Neural progenitor cell (in vitro differentiated cells): ENCODE data around the gene UBAP1L. TPM values are rescaled to one million over a fixed set of nuclear protein-coding genes. Genes with fewer than 3 reads are reported as not detected.
"Not testable (repeated sequence)": the region's sequence is repeated elsewhere in the genome, so short reads cannot be mapped to it uniquely, and the experiment has no call there.

Experiments used
- DNase-seq: peaks from one replicate; pipeline ENCODE4 v3.0.0-alpha.2; 2016; ENCODE audit warnings: low spot score
- H2AFZ ChIP-seq: fragments of 200-600 bp; sonication (generic); replicated peaks from 2 replicates; pipeline ENCODE4 v1.6.1; 2016; ENCODE audit warnings: antibody characterized with exemption
- H3F3A ChIP-seq: fragments of 200-600 bp; sonication (generic); 2 replicates; pipeline ENCODE4 v1.6.1; 2016; ENCODE audit warnings: antibody characterized with exemption, low read depth
- H3K27ac ChIP-seq: fragments of 200-600 bp; sonication (generic); 2 replicates; pipeline ENCODE4 v1.5.1; 2016; ENCODE audit warnings: mild to moderate bottlenecking
- H3K27me3 ChIP-seq: fragments of 200-600 bp; sonication (generic); 2 replicates; pipeline ENCODE4 v1.6.1; 2016; ENCODE audit warnings: mild to moderate bottlenecking, moderate library complexity
- H3K36me3 ChIP-seq: fragments of 200-600 bp; sonication (generic); 2 replicates; pipeline ENCODE4 v1.5.1; 2016
- H3K4me1 ChIP-seq: fragments of 200-600 bp; sonication (generic); 2 replicates; pipeline ENCODE4 v1.6.1; 2016; ENCODE audit warnings: mixed run types
- H3K4me2 ChIP-seq: fragments of 200-600 bp; sonication (generic); 2 replicates; pipeline ENCODE4 v1.6.1; 2016
- H3K4me3 ChIP-seq: fragments of 200-600 bp; sonication (generic); 2 replicates; pipeline ENCODE4 v1.5.1; 2016
- H3K79me2 ChIP-seq: fragments of 200-600 bp; sonication (generic); 2 replicates; pipeline ENCODE4 v1.6.1; 2016; ENCODE audit warnings: low read depth
- H3K9ac ChIP-seq: fragments of 200-600 bp; sonication (generic); 2 replicates; pipeline ENCODE4 v1.6.1; 2016
- H3K9me3 ChIP-seq: fragments of 200-600 bp; sonication (generic); 2 replicates; pipeline ENCODE4 v1.5.1; 2016; ENCODE audit warnings: low read depth
- H4K20me1 ChIP-seq: fragments of 200-600 bp; sonication (generic); 2 replicates; pipeline ENCODE4 v1.6.1; 2016; ENCODE audit warnings: low read depth
- H3K27ac Mint-ChIP-seq: 3 replicates; pipeline ENCODE4 v1.8.0; 2021; ENCODE audit warnings: mixed read lengths
- H3K27me3 Mint-ChIP-seq: 2 replicates; pipeline ENCODE4 v1.8.0; 2022; ENCODE audit warnings: low read depth, mild to moderate bottlenecking, inconsistent platforms, moderate library complexity, mixed read lengths; ENCODE audit not compliant: insufficient read depth
- H3K36me3 Mint-ChIP-seq: 3 replicates; pipeline ENCODE4 v1.8.0; 2021; ENCODE audit warnings: mixed read lengths
- H3K4me1 Mint-ChIP-seq: 3 replicates; pipeline ENCODE4 v1.8.0; 2021; ENCODE audit warnings: mixed read lengths
- H3K4me3 Mint-ChIP-seq: 3 replicates; pipeline ENCODE4 v1.8.0; 2021; ENCODE audit warnings: mild to moderate bottlenecking, moderate library complexity, mixed read lengths
- H3K9me3 Mint-ChIP-seq: 3 replicates; pipeline ENCODE4 v1.8.0; 2020; ENCODE audit warnings: mixed read lengths
- CTCF ChIP-seq: fragments of 200-600 bp; sonication (generic); IDR thresholded peaks from 2 replicates; pipeline ENCODE4 v1.5.1; 2017; ENCODE audit warnings: antibody characterized with exemption, mild to moderate bottlenecking
- EZH2 ChIP-seq: fragments of 200-600 bp; sonication (generic); IDR thresholded peaks from 2 replicates; pipeline ENCODE4 v1.6.1; 2017; ENCODE audit warnings: antibody characterized with exemption, mild to moderate bottlenecking, moderate library complexity
- EZH2phosphoT487 ChIP-seq: fragments of 200-600 bp; sonication (generic); IDR thresholded peaks from 2 replicates; pipeline ENCODE4 v1.6.1; 2017; ENCODE audit warnings: antibody characterized with exemption
- total RNA-seq: library from RNA; depleted of rRNA; stranded (reverse); fragments of >200 nt; gene quantifications from 2 replicates; pipeline ENCODE4 v1.2.3, GENCODE V29; 2015; ENCODE audit warnings: low replicate concordance

UBAP1L gene
- total RNA-seq, 1 donor from 2014 or later, result 0.39 TPM

- peaks cover 67% of the 10 kb centered on the region for H3K27me3 ChIP-seq
- H3K36me3 ChIP-seq, result no peaks in the 10 kb centered on the region
- Mint-ChIP-seq H3K27ac (peak overlapping the region; percentile 33), H3K36me3 (peaks cover 1% of the 10 kb centered on the region), H3K27me3 (peaks cover 19% of the 10 kb centered on the region), H3K4me3 (no peak overlapping the region), H3K9me3 (peaks cover 2% of the 10 kb centered on the region), H3K4me1 (peaks cover 26% of the 10 kb centered on the region)
- no peak overlapping the region for H3K4me3 ChIP-seq
- H3K9me3 ChIP-seq, result no peaks in the 10 kb centered on the region
- no peak overlapping the region for H3K9ac ChIP-seq
- H3K79me2 ChIP-seq, result no peaks in the 10 kb centered on the region
- peaks cover 23% of the 10 kb centered on the region for H3K4me1 ChIP-seq
- no peak for TF ChIP-seq EZH2
- peak; percentile 58 for TF ChIP-seq CTCF
- H4K20me1 ChIP-seq, result peaks cover 17% of the 10 kb centered on the region
- peaks cover 26% of the 10 kb centered on the region for H3F3A ChIP-seq
- DNase-seq, result peak; percentile 77
- no peak overlapping the region for H2AFZ ChIP-seq
- no peak overlapping the region for H3K27ac ChIP-seq
- no peak overlapping the region for H3K4me2 ChIP-seq
Measured at GRCh38 chr15:65077981-65078352, 37.0 kb downstream of the UBAP1L start.

- Histone ChIP-seq H4K20me1 (peaks cover 12% of the 10 kb centered on the region), H3K27ac (no peak overlapping the region), H3K27me3 (peaks cover 62% of the 10 kb centered on the region), H3K9ac (no peak overlapping the region), H3K4me1 (peaks cover 18% of the 10 kb centered on the region), H3K4me3 (no peak overlapping the region), H3K36me3 (no peaks in the 10 kb centered on the region), H3F3A (peaks cover 20% of the 10 kb centered on the region), H3K4me2 (no peak overlapping the region), H2AFZ (no peak overlapping the region), H3K79me2 (no peaks in the 10 kb centered on the region), H3K9me3 (no peaks in the 10 kb centered on the region)
- Mint-ChIP-seq H3K36me3 (peaks cover 1% of the 10 kb centered on the region), H3K27ac (no peak overlapping the region), H3K27me3 (peaks cover 18% of the 10 kb centered on the region), H3K9me3 (peaks cover 2% of the 10 kb centered on the region), H3K4me3 (no peak overlapping the region), H3K4me1 (peaks cover 21% of the 10 kb centered on the region)
- TF ChIP-seq EZH2phosphoT487 (no peak), CTCF (no peak), EZH2 (no peak)
- DNase-seq, result no peak
Measured at GRCh38 chr15:65077291-65077980, 37.6 kb downstream of the UBAP1L start.

- Mint-ChIP-seq H3K4me1 (peaks cover 17% of the 10 kb centered on the region), H3K27ac (peak within 1 kb of the TSS; percentile 33), H3K9me3 (peaks cover 2% of the 10 kb centered on the region), H3K4me3 (no peak within 1 kb of the TSS), H3K36me3 (peaks cover 1% of the 10 kb centered on the region), H3K27me3 (peaks cover 11% of the 10 kb centered on the region)
- no peak for DNase-seq
- no peak within 1 kb of the TSS for H3K27ac ChIP-seq
- TF ChIP-seq EZH2phosphoT487 (no peak), EZH2 (no peak), CTCF (no peak)
- H3K36me3 ChIP-seq, result no peaks in the 10 kb centered on the region
- no peak within 1 kb of the TSS for H3K4me3 ChIP-seq
- H3F3A ChIP-seq, result peaks cover 13% of the 10 kb centered on the region
- H3K4me2 ChIP-seq, result no peak within 1 kb of the TSS
- no peaks in the 10 kb centered on the region for H3K79me2 ChIP-seq
- peaks cover 4% of the 10 kb centered on the region for H4K20me1 ChIP-seq
- H3K9me3 ChIP-seq, result no peaks in the 10 kb centered on the region
- no peak within 1 kb of the TSS for H2AFZ ChIP-seq
- peaks cover 10% of the 10 kb centered on the region for H3K4me1 ChIP-seq
- H3K9ac ChIP-seq, result no peak within 1 kb of the TSS
- peaks cover 54% of the 10 kb centered on the region for H3K27me3 ChIP-seq
Measured at GRCh38 chr15:65076486-65077290, 38.3 kb downstream of the UBAP1L start, which contains the start of gene KBTBD13. Gene KBTBD13, plus strand, starts transcription at chr15:65076746. Its CDS starts 70 bp downstream, at chr15:65076816.

- not testable (repeated sequence) for H4K20me1 ChIP-seq, H3K27ac ChIP-seq, H3K79me2 ChIP-seq, H3K4me3 Mint-ChIP-seq, H3K36me3 ChIP-seq, H3K9me3 Mint-ChIP-seq, H3K9ac ChIP-seq, H3K9me3 ChIP-seq, H3K4me3 ChIP-seq, H3F3A ChIP-seq, H3K36me3 Mint-ChIP-seq, H3K27me3 Mint-ChIP-seq, H2AFZ ChIP-seq, DNase-seq, H3K4me1 ChIP-seq, H3K4me2 ChIP-seq
- Mint-ChIP-seq H3K27ac (peak overlapping the region; percentile 33), H3K4me1 (peaks cover 11% of the 10 kb centered on the region)
- peaks cover 46% of the 10 kb centered on the region for H3K27me3 ChIP-seq
Measured at GRCh38 chr15:65075607-65076395, 39.2 kb downstream of the UBAP1L start.

GRCh38 chr15:65074946-65075345, 40.1 kb downstream of the UBAP1L start:
- not testable (repeated sequence) for H3K27ac Mint-ChIP-seq

More at GRCh38 chr15:65074946-65075345, 40.1 kb downstream of the UBAP1L start:
- not testable (repeated sequence) for DNase-seq, H3K36me3 ChIP-seq, H3K4me3 Mint-ChIP-seq, H3K9ac ChIP-seq, H3K27me3 Mint-ChIP-seq, H3K36me3 Mint-ChIP-seq, H3F3A ChIP-seq, H3K9me3 Mint-ChIP-seq, H3K9me3 ChIP-seq, H3K27ac ChIP-seq, H3K4me2 ChIP-seq, H2AFZ ChIP-seq, H3K4me1 ChIP-seq, H3K4me3 ChIP-seq, H3K79me2 ChIP-seq, H3K4me1 Mint-ChIP-seq, H4K20me1 ChIP-seq
- H3K27me3 ChIP-seq, result peaks cover 38% of the 10 kb centered on the region
